Esophagus muscularis mucosa (tissue), 4 donors: ENCODE measurements around the gene DCP1B. TPM values are rescaled to one million over a fixed set of nuclear protein-coding genes. Genes with fewer than 3 reads are reported as not detected.
A peak's percentile ranks its signal among the peaks of the same experiment; 100 is the strongest.

Source experiments
- DNase-seq: peaks from one replicate; pipeline ENCODE4 v3.0.0-alpha.2; 2017; ENCODE audit errors: extremely low spot score
- H3K27ac ChIP-seq, 4 donors: fragments of 200-600 bp; sonication (generic); replicated peaks in 1 of 4; 1 replicate in 3 of 4; 2 replicates in 1 of 4; pipeline ENCODE4 v1.5.1; 2016 to 2019; ENCODE audit warnings: mild to moderate bottlenecking in 1 of 4
- H3K27me3 ChIP-seq, 4 donors: fragments of 200-600 bp; sonication (generic); one replicate each; pipeline versions ENCODE4 v1.5.1 to v1.6.0; 2016 to 2019
- H3K36me3 ChIP-seq, 4 donors: fragments of 200-600 bp; sonication (generic); one replicate each; pipeline ENCODE4 v1.5.1; 2016 to 2019
- H3K4me1 ChIP-seq, 4 donors: fragments of 200-600 bp; sonication (generic); one replicate each; pipeline ENCODE4 v1.5.1; 2016 to 2019
- H3K4me3 ChIP-seq, 4 donors: fragments of 200-600 bp; sonication (generic); 1 replicate in 2 of 4; 2 replicates in 2 of 4; pipeline ENCODE4 v1.5.1; 2016 to 2019; ENCODE audit warnings: mild to moderate bottlenecking in 4 of 4, moderate library complexity in 1 of 4
- H3K9me3 ChIP-seq, 4 donors: fragments of 200-600 bp; sonication (generic); 1 replicate in 3 of 4; 2 replicates in 1 of 4; pipeline ENCODE4 v1.5.1; 2016 to 2019
- EP300 ChIP-seq: sonication (generic); formaldehyde crosslinking; IDR thresholded peaks from one replicate; pipeline ENCODE4 v1.6.1; 2017; ENCODE audit warnings: antibody characterized with exemption
- POLR2A ChIP-seq: fragments of 450-650 bp; IDR thresholded peaks from one replicate; pipeline ENCODE4 v1.6.1; 2017; ENCODE audit warnings: antibody characterized with exemption, moderate library complexity, mild to moderate bottlenecking, low read depth
- POLR2AphosphoS5 ChIP-seq, 2 donors: sonication (generic); formaldehyde crosslinking; IDR thresholded peaks; one replicate each; pipeline ENCODE4 v1.6.1; 2017; ENCODE audit warnings: antibody characterized with exemption in 2 of 2
- WGBS: methylation state at CpG from one replicate; pipeline ENCODE4 v1.1.5; 2018; 5-methylcytosine and 5-hydroxymethylcytosine counted together
- intact Hi-C: fragments of 100-400 bp; cut with DNase I; formaldehyde crosslinking; loops from one replicate; pipeline ENCODE4 v1.15.1; 2023
- total RNA-seq, 4 donors: library from RNA; depleted of rRNA; stranded (reverse); fragments of >200 nt; gene quantifications; one replicate each; pipeline versions ENCODE4 v1.1.0 to v1.2.1, GENCODE V29; 2016
- TF ChIP-seq, protein P1 (sequence below), 3 experiments: fragments of 200-600 bp in 2 of 3; fragments of 450-650 bp in 1 of 3; sonication (generic) in 2 of 3; IDR thresholded peaks; one replicate each; pipeline ENCODE4 v1.5.1; 2017 to 2019; ENCODE audit warnings: antibody characterized with exemption in 3 of 3, mild to moderate bottlenecking in 2 of 3, moderate library complexity in 1 of 3

Gene DCP1B
- total RNA-seq, 4 donors from 2014 or later: 22.0 to 26.5 (median 24.4) TPM

DNA sequence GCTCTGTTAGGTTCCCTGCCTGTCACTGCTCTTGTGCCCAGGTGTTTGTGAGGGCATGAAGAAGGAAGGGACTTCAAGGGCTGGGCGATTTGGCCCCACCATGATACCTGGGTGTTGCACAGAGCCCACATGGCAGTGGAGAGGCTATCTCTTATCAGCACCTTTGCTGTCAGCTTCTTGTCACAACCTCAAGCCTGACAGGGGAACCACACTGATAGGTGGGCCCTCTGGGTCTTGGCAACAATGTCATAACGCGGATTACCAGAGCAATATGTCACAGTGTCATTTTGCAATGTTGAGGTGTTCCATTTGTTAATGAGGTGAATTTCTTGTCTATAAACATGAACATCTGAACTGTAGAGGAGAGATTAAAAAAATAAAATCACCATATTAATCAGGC lies 25.6 kb upstream of the DCP1B start:
- no peaks in the 10 kb centered on the region for H3K27me3 ChIP-seq
- 96% methylated on average over 3 of the region's 3 CpGs for WGBS
- DNase-seq: no peak
- intact Hi-C loops: no loop called here
- TF ChIP-seq POLR2AphosphoS5 (IDR thresholded peaks at IDR 0.05) (no peak), EP300 (no peak), POLR2A (no peak)
- TF ChIP-seq, protein P1, sequence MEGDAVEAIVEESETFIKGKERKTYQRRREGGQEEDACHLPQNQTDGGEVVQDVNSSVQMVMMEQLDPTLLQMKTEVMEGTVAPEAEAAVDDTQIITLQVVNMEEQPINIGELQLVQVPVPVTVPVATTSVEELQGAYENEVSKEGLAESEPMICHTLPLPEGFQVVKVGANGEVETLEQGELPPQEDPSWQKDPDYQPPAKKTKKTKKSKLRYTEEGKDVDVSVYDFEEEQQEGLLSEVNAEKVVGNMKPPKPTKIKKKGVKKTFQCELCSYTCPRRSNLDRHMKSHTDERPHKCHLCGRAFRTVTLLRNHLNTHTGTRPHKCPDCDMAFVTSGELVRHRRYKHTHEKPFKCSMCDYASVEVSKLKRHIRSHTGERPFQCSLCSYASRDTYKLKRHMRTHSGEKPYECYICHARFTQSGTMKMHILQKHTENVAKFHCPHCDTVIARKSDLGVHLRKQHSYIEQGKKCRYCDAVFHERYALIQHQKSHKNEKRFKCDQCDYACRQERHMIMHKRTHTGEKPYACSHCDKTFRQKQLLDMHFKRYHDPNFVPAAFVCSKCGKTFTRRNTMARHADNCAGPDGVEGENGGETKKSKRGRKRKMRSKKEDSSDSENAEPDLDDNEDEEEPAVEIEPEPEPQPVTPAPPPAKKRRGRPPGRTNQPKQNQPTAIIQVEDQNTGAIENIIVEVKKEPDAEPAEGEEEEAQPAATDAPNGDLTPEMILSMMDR (IDR thresholded peaks at IDR 0.05): no peak
- H3K27ac ChIP-seq: no peak overlapping the region
- no peaks in the 10 kb centered on the region for H3K36me3 ChIP-seq
- no peaks in the 10 kb centered on the region for H3K9me3 ChIP-seq
- no peak overlapping the region for H3K4me3 ChIP-seq
- peaks cover 11 to 22% (median 17%) of the 10 kb centered on the region in 4 donors for H3K4me1 ChIP-seq

- Histone ChIP-seq H3K9me3 (no peaks in the 10 kb centered on the region), H3K27me3 (no peaks in the 10 kb centered on the region), H3K27ac (peak overlapping the region in 2 of 4 donors; percentile 42 to 46), H3K4me1 (peaks cover 7 to 23% (median 11%) of the 10 kb centered on the region in 4 donors), H3K4me3 (no peak overlapping the region), H3K36me3 (no peaks in the 10 kb centered on the region)
- 48% methylated on average over 4 of the region's 4 CpGs for WGBS
- TF ChIP-seq POLR2A (no peak), POLR2AphosphoS5 (IDR thresholded peaks at IDR 0.05) (no peak), EP300 (no peak)
- TF ChIP-seq, protein P1 (IDR thresholded peaks at IDR 0.05): no peak
- intact Hi-C loops: no loop called here
- no peak for DNase-seq
Observed at GRCh38 chr12:2027351-2027750, 23.1 kb upstream of the DCP1B start.

DNA sequence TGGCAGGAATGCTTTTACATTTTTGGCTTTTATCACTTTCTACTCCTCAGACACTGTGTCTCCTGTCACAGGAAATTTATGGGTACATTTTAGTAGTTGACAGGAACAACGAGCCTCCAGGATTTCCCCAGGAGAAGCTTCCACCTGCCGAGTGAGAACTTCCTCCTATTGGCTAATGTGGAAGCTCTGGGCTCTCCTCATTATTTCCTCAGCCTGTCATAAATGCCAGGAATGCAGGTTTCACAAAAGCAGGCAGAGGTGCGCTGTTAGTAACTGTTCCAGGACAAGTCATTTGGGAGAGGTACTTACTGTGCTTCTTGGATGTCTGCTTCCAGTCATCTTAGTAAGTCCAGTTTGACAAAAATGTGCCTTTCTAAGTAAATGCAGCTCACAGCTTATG lies 19.1 kb upstream of the DCP1B start:
- intact Hi-C loops: no loop called here
- 67% methylated on average over 3 of the region's 3 CpGs for WGBS
- no peak for DNase-seq
- Histone ChIP-seq H3K4me3 (no peak overlapping the region), H3K9me3 (no peaks in the 10 kb centered on the region), H3K27ac (no peak overlapping the region), H3K27me3 (no peaks in the 10 kb centered on the region), H3K4me1 (peaks cover 7 to 14% (median 11%) of the 10 kb centered on the region in 4 donors), H3K36me3 (no peaks in the 10 kb centered on the region)
- TF ChIP-seq EP300 (no peak), POLR2AphosphoS5 (IDR thresholded peaks at IDR 0.05) (no peak), POLR2A (no peak)
- TF ChIP-seq, protein P1 (IDR thresholded peaks at IDR 0.05): no peak

DNA sequence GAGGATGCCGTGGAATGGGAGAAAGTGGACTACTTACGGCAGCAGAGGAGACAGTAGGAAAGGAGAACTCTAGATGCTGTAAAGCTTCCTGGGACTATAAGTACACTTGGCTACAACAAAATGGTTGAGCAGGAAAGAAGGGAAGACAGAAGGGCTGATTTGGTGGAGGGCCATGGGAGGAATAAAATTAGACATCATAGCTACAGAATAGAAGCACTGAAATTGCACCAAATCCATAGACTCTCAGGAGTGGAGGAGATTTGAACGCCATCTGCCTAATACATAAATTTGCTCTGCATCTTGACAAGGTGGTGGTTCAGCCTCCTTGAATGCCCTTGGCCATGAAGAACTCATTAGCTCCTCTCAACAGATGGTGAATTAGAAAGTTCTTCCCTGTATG lies 16.3 kb upstream of the DCP1B start:
- Histone ChIP-seq H3K4me1 (peaks cover 0 to 23% (median 0%) of the 10 kb centered on the region in 4 donors), H3K27me3 (no peaks in the 10 kb centered on the region), H3K4me3 (no peak overlapping the region), H3K36me3 (no peaks in the 10 kb centered on the region), H3K27ac (no peak overlapping the region), H3K9me3 (no peaks in the 10 kb centered on the region)
- no peak for TF ChIP-seq EP300
- TF ChIP-seq, protein P1 (IDR thresholded peaks at IDR 0.05): no peak
- TF ChIP-seq POLR2AphosphoS5 (IDR thresholded peaks at IDR 0.05): no peak
- TF ChIP-seq POLR2A: no peak
- 96% methylated on average over 3 of the region's 3 CpGs for WGBS
- DNase-seq: no peak
- intact Hi-C loops: no loop called here

- no peaks in the 10 kb centered on the region for H3K9me3 ChIP-seq
- no peak overlapping the region for H3K27ac ChIP-seq
- no peaks in the 10 kb centered on the region for H3K36me3 ChIP-seq
- TF ChIP-seq EP300 (no peak), POLR2AphosphoS5 (IDR thresholded peaks at IDR 0.05) (no peak), POLR2A (no peak)
- TF ChIP-seq, protein P1 (IDR thresholded peaks at IDR 0.05): no peak
- H3K27me3 ChIP-seq: no peaks in the 10 kb centered on the region
- H3K4me1 ChIP-seq: peaks cover 6 to 37% (median 7%) of the 10 kb centered on the region in 4 donors
- H3K4me3 ChIP-seq: no peak overlapping the region
- WGBS: 94% methylated on average over 2 of the region's 2 CpGs
- intact Hi-C loops: no loop called here
- no peak for DNase-seq
Observed at GRCh38 chr12:2019126-2019525, 14.9 kb upstream of the DCP1B start.
